ENCODE results near the gene SPTLC1. TPM values are rescaled to one million over a fixed set of nuclear protein-coding genes. Genes with fewer than 3 reads are reported as not detected.
"Not testable (repeated sequence)": the region's sequence is repeated elsewhere in the genome, so short reads cannot be mapped to it uniquely, and the experiment has no call there.

SPTLC1 gene
- total and polyA plus RNA-seq, 2 of the 13 experiments (the other 11 are each of a cell fraction or from before 2014, with no cell fraction given) = 56.2 to 72.5 TPM

DNA sequence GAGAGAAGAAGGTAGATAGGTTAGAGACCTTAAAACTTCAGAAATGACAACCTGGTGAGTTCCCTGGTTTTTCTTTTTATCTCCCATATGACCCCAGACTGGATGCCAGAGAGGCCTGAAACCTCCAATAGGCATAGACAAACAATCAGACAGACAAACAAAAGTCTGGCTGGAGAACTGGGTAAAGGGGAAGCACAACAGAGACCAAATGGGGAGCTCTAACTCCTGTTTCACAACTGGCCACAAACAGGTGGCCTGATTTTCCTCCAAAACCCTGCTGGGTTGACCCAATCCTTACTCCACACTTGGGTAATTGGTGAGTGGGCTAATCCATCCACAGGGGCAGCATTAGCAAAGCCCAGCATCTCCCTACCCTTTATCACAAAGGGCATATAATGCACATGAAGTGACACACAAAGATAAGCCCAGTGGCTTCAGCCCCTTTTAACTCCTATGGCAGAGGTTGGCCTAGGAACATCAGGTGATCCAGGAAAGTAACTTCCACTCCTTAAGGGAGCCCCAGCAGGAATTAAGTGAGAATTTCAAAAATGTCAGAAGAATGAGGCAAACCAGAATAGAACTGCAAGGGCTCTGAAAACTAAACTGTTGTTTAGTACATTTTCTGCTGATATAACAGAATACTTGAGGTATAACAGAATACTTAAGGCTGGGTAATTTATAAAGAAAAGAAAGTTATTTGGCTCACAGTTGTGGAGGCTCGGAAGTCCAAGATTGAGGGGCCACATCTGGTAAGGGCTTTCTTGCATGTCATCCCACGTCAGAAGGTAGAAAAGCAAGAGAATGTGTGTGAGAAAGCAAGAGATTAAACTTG lies 104.3 kb downstream of the SPTLC1 start:
- no peak for ATAC-seq
- CTCF ChIA-PET (ENCODE audit: low intra/inter-chr PET ratio, low total read pairs) = no interaction called here
- H3K79me2 ChIP-seq (ENCODE audit: insufficient read depth, low read length) = no peaks in the 10 kb centered on the region
- POLR2A ChIA-PET = no interaction called here
- no peak for FAIRE-seq
- H3K9me3 ChIP-seq (ENCODE audit: low read length) = no peaks in the 10 kb centered on the region
- H2AFZ ChIP-seq (ENCODE audit: low read length) = no peak overlapping the region
- H4K20me1 ChIP-seq (ENCODE audit: insufficient read depth, low read length) = no peaks in the 10 kb centered on the region
- in situ Hi-C loops (cut with HindIII; ENCODE audit: extremely low pct_ligation_motif_present, low pct_unique_long_range_greater_than_20kb) = no loop called here
- no peak overlapping the region for H3K27ac ChIP-seq (ENCODE audit: extremely low read length, insufficient read depth, low read length)
- H3K9ac ChIP-seq (ENCODE audit: insufficient read depth, low read depth, low read length) = no peak overlapping the region
- TF ChIP-seq ELF4 (CRISPR knock-in tag; IDR thresholded peaks at IDR 0.05; ENCODE audit: borderline replicate concordance) (no peak), ZNF589 (CRISPR knock-in tag; conservative IDR thresholded peaks at IDR 0.05) (no peak), MAFK (conservative IDR thresholded peaks at IDR 0.05 in 1 of 2, IDR thresholded peaks at IDR 0.05 in 1 of 2; ENCODE audit: low read length in 2 of 2) (peak; percentile 21 to 70; a peak in 2 of 4 replicates), HES4 (CRISPR knock-in tag; IDR thresholded peaks at IDR 0.05; ENCODE audit: borderline replicate concordance) (no peak), ZBTB20 (CRISPR knock-in tag; IDR thresholded peaks at IDR 0.05; ENCODE audit: borderline replicate concordance, low read depth) (no peak), MAFF (IDR thresholded peaks at IDR 0.05; ENCODE audit: low read depth, low read length) (peak; percentile 55)
- H3K4me2 ChIP-seq (ENCODE audit: low read depth, low read length) = no peak overlapping the region
- WGBS (ENCODE audit: low lambda C conversion rate) = 43% methylated on average over 2 of the region's 2 CpGs
- BruUV-seq (replicated peaks) = no TSS peak
- intact Hi-C loops (cut with micrococcal nuclease; ENCODE audit: unreplicated experiment) = no loop called here
- no peak for DNase-seq (ENCODE audit: low spot score)
- no peaks in the 10 kb centered on the region for H3K27me3 ChIP-seq (ENCODE audit: control insufficient read depth in 1 of 2, insufficient read depth in 2 of 2, low read length in 2 of 2)
- no peaks in the 10 kb centered on the region for H3K4me1 ChIP-seq (ENCODE audit: insufficient read depth, low read length)
- H3K4me3 ChIP-seq (replicated peaks in 1 of 3; ENCODE audit: insufficient read depth in 1 of 3, low read depth in 2 of 3, low read length in 3 of 3) = no peak overlapping the region
- no peaks in the 10 kb centered on the region for H3K36me3 ChIP-seq (replicated peaks in 1 of 2; ENCODE audit: control insufficient read depth in 1 of 2, insufficient read depth in 2 of 2, low read length in 2 of 2)

DNA sequence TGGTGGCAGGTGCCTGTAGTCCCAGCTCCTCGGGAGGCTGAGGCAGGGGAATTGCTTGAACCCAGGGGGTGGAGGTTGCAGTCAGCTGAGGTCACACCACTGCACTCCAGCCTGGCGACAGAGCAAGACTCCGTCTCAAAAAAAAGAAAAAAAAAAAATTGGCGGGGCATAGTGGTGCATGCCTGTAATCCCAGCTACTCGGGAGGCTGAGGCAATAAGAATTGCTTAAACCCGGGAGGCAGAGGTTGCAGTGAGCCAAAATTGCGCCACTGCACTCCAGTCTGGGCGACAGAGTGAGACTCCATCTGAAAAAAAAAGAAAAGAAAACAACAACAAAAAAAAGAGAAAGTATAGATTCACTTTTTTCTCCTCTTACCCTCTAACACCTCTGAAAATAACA lies 105.0 kb downstream of the SPTLC1 start:
- ATAC-seq; FAIRE-seq; intact Hi-C loops (cut with micrococcal nuclease; ENCODE audit: unreplicated experiment); H3K9me3 ChIP-seq (ENCODE audit: low read length); H4K20me1 ChIP-seq (ENCODE audit: insufficient read depth, low read length); in situ Hi-C loops (cut with HindIII; ENCODE audit: extremely low pct_ligation_motif_present, low pct_unique_long_range_greater_than_20kb); H3K27ac ChIP-seq (ENCODE audit: extremely low read length, insufficient read depth, low read length); H3K36me3 ChIP-seq (replicated peaks in 1 of 2; ENCODE audit: control insufficient read depth in 1 of 2, insufficient read depth in 2 of 2, low read length in 2 of 2); H3K27me3 ChIP-seq (ENCODE audit: control insufficient read depth in 1 of 2, insufficient read depth in 2 of 2, low read length in 2 of 2); H3K4me2 ChIP-seq (ENCODE audit: low read depth, low read length); CTCF ChIA-PET (ENCODE audit: low intra/inter-chr PET ratio, low total read pairs); H3K4me3 ChIP-seq (replicated peaks in 1 of 3; ENCODE audit: insufficient read depth in 1 of 3, low read depth in 2 of 3, low read length in 3 of 3); DNase-seq (ENCODE audit: low spot score); BruUV-seq (replicated peaks); H3K79me2 ChIP-seq (ENCODE audit: insufficient read depth, low read length); H2AFZ ChIP-seq (ENCODE audit: low read length); H3K9ac ChIP-seq (ENCODE audit: insufficient read depth, low read depth, low read length); POLR2A ChIA-PET; H3K4me1 ChIP-seq (ENCODE audit: insufficient read depth, low read length): not testable (repeated sequence)
- 14% methylated on average over 8 of the region's 8 CpGs for WGBS (ENCODE audit: low lambda C conversion rate)
